Suprapubic skin (tissue), 4 donors: ENCODE data around the gene LGMN. TPM values are rescaled to one million over a fixed set of nuclear protein-coding genes. Genes with fewer than 3 reads are reported as not detected.

ENCODE experiments used
- DNase-seq, 2 donors: peaks; one replicate each; pipeline ENCODE4 v3.0.0-alpha.2; 2019; ENCODE audit warnings: low spot score in 2 of 2
- H3K27ac ChIP-seq: fragments of 200-600 bp; sonication (generic); one replicate; pipeline ENCODE4 v1.5.1; 2019
- H3K27me3 ChIP-seq: fragments of 200-600 bp; sonication (generic); one replicate; pipeline ENCODE4 v1.5.1; 2019
- H3K36me3 ChIP-seq: fragments of 200-600 bp; sonication (generic); one replicate; pipeline ENCODE4 v1.5.1; 2019
- H3K4me1 ChIP-seq: fragments of 200-600 bp; sonication (generic); one replicate; pipeline ENCODE4 v1.5.1; 2019
- H3K4me3 ChIP-seq: fragments of 200-600 bp; sonication (generic); one replicate; pipeline ENCODE4 v1.5.1; 2019; ENCODE audit warnings: mild to moderate bottlenecking
- H3K9me3 ChIP-seq: fragments of 200-600 bp; sonication (generic); one replicate; pipeline ENCODE4 v1.5.1; 2019
- EP300 ChIP-seq: sonication (generic); formaldehyde crosslinking; IDR thresholded peaks from one replicate; pipeline ENCODE4 v1.6.1; 2017; ENCODE audit warnings: antibody characterized with exemption
- POLR2A ChIP-seq, 2 donors: fragments of 450-650 bp; IDR thresholded peaks; one replicate each; pipeline ENCODE4 v1.6.1; 2017; ENCODE audit warnings: antibody characterized with exemption in 2 of 2, mild to moderate bottlenecking in 2 of 2, moderate library complexity in 2 of 2
- POLR2AphosphoS5 ChIP-seq, 3 donors: sonication (generic); formaldehyde crosslinking; IDR thresholded peaks; one replicate each; pipeline ENCODE4 v1.6.1; 2017; ENCODE audit warnings: antibody characterized with exemption in 3 of 3
- WGBS: methylation state at CpG from one replicate; pipeline ENCODE4 v1.1.5; 2018; 5-methylcytosine and 5-hydroxymethylcytosine counted together
- total RNA-seq, 4 donors: library from RNA; depleted of rRNA; stranded (reverse); fragments of >200 nt; gene quantifications; one replicate each; pipeline ENCODE4 v1.1.0, GENCODE V29; 2016
- TF ChIP-seq, protein P1 (sequence below), 2 donors: fragments of 200-600 bp in 1 of 2; fragments of 450-650 bp in 1 of 2; sonication (generic) in 1 of 2; IDR thresholded peaks; one replicate each; pipeline ENCODE4 v1.5.1; 2016 to 2019; ENCODE audit warnings: antibody characterized with exemption in 2 of 2, mild to moderate bottlenecking in 1 of 2, moderate library complexity in 1 of 2

Gene LGMN
- total RNA-seq, 4 donors from 2014 or later: 35.8 to 41.9 (median 39.2) TPM

- peaks cover 8% of the 10 kb centered on the region for H3K9me3 ChIP-seq
- H3K4me1 ChIP-seq: peaks cover 28% of the 10 kb centered on the region
- H3K4me3 ChIP-seq: no peak overlapping the region
- H3K27me3 ChIP-seq: no peaks in the 10 kb centered on the region
- peaks cover 7% of the 10 kb centered on the region for H3K36me3 ChIP-seq
- no peak for DNase-seq
- H3K27ac ChIP-seq: no peak overlapping the region
- TF ChIP-seq, protein P1, sequence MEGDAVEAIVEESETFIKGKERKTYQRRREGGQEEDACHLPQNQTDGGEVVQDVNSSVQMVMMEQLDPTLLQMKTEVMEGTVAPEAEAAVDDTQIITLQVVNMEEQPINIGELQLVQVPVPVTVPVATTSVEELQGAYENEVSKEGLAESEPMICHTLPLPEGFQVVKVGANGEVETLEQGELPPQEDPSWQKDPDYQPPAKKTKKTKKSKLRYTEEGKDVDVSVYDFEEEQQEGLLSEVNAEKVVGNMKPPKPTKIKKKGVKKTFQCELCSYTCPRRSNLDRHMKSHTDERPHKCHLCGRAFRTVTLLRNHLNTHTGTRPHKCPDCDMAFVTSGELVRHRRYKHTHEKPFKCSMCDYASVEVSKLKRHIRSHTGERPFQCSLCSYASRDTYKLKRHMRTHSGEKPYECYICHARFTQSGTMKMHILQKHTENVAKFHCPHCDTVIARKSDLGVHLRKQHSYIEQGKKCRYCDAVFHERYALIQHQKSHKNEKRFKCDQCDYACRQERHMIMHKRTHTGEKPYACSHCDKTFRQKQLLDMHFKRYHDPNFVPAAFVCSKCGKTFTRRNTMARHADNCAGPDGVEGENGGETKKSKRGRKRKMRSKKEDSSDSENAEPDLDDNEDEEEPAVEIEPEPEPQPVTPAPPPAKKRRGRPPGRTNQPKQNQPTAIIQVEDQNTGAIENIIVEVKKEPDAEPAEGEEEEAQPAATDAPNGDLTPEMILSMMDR (IDR thresholded peaks at IDR 0.05): no peak
- 52% methylated on average over 4 of the region's 4 CpGs for WGBS
Observed at GRCh38 chr14:92792885-92793284, 44.5 kb upstream of the LGMN start.

- Histone ChIP-seq H3K9me3 (peaks cover 8% of the 10 kb centered on the region), H3K4me1 (peaks cover 9% of the 10 kb centered on the region), H3K36me3 (no peaks in the 10 kb centered on the region), H3K4me3 (no peak overlapping the region), H3K27ac (no peak overlapping the region), H3K27me3 (no peaks in the 10 kb centered on the region)
- no peak for DNase-seq
- no peak for TF ChIP-seq POLR2A (IDR thresholded peaks at IDR 0.05)
Observed at GRCh38 chr14:92789457-92790089, 41.1 kb upstream of the LGMN start.

- Histone ChIP-seq H3K4me3 (no peak overlapping the region), H3K4me1 (no peaks in the 10 kb centered on the region), H3K27me3 (no peaks in the 10 kb centered on the region), H3K9me3 (peaks cover 8% of the 10 kb centered on the region), H3K27ac (no peak overlapping the region), H3K36me3 (no peaks in the 10 kb centered on the region)
- no peak for TF ChIP-seq EP300
- 95% methylated on average over 2 of the region's 2 CpGs for WGBS
- no peak for DNase-seq
Observed at GRCh38 chr14:92787554-92787953, 39.1 kb upstream of the LGMN start.

DNA sequence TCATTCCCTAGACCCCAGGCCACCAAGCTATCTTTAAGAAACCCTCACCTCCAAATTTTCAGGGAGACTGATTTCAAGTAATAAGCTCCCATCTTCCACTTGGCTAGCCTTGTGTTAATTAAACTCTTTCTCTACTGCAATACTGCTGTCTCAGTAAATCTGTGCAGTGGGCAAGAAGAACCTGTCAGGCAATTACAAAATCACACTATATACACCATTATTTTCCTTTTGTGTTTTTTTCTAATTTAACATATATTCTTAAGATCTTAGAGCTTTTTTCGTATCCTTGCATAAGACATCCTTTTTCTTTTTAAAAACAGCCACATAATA is 38.0 kb upstream of the LGMN start:
- no peaks in the 10 kb centered on the region for H3K27me3 ChIP-seq
- H3K27ac ChIP-seq: no peak overlapping the region
- no peaks in the 10 kb centered on the region for H3K36me3 ChIP-seq
- no peak for DNase-seq
- TF ChIP-seq POLR2A (IDR thresholded peaks at IDR 0.05) (no peak), POLR2AphosphoS5 (IDR thresholded peaks at IDR 0.05) (no peak), EP300 (no peak)
- TF ChIP-seq, protein P1 (IDR thresholded peaks at IDR 0.05): no peak
- peaks cover 8% of the 10 kb centered on the region for H3K9me3 ChIP-seq
- no peak overlapping the region for H3K4me3 ChIP-seq
- WGBS: 87% methylated on average over 1 of the region's 1 CpG
- no peaks in the 10 kb centered on the region for H3K4me1 ChIP-seq

DNA sequence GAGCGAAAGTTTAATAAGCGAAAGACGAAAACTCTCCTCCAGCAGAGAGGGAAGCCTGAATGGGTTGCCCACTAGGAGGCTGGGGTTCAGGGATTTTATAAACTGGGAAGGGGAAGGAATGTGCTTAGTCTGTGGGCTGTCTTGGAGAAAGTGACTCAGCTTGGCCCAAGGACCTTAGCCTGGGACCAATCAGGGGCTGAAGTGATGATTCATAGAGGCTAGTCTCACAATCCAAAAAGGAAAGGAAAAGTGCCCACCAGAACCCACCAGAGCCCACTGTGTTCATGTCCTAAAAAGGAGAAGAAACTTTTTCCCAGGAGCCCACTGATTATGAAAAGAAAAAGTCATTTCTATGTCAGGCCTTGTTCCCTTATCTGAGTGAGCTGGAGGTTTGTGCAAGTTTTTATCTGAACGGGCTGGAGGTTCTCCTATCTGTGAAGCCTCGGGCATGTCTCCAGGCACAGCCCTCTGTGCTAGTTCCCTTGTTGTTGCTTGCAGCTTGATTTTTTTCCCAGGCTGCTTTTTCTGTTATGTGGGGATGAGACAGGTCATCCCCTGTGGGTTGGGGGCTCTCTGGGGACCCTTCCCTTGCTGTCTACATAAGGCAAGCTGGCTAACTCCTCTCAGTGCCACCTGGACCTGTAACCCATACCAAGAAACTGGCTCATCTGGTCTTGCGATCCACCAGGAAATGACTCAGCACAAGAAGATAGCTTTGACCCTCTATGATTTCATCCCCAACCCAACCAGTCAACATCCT is 37.4 kb upstream of the LGMN start:
- no peak for DNase-seq
- no peak overlapping the region for H3K27ac ChIP-seq
- TF ChIP-seq, protein P1 (IDR thresholded peaks at IDR 0.05): no peak
- TF ChIP-seq EP300: no peak
- TF ChIP-seq POLR2A (IDR thresholded peaks at IDR 0.05): no peak
- no peak for TF ChIP-seq POLR2AphosphoS5 (IDR thresholded peaks at IDR 0.05)
- no peaks in the 10 kb centered on the region for H3K27me3 ChIP-seq
- peaks cover 8% of the 10 kb centered on the region for H3K9me3 ChIP-seq
- no peaks in the 10 kb centered on the region for H3K36me3 ChIP-seq
- 70% methylated on average over 6 of the region's 6 CpGs for WGBS
- no peaks in the 10 kb centered on the region for H3K4me1 ChIP-seq
- no peak overlapping the region for H3K4me3 ChIP-seq

- TF ChIP-seq, protein P1 (IDR thresholded peaks at IDR 0.05): peak; percentile 45 to 48
- no peak for TF ChIP-seq POLR2A (IDR thresholded peaks at IDR 0.05)
- TF ChIP-seq POLR2AphosphoS5 (IDR thresholded peaks at IDR 0.05): no peak
- no peak for TF ChIP-seq EP300
- 36% methylated on average over 2 of the region's 2 CpGs for WGBS
- H3K27ac ChIP-seq: no peak overlapping the region
- H3K9me3 ChIP-seq: no peaks in the 10 kb centered on the region
- H3K27me3 ChIP-seq: no peaks in the 10 kb centered on the region
- no peak for DNase-seq
- H3K4me3 ChIP-seq: no peak overlapping the region
- H3K36me3 ChIP-seq: no peaks in the 10 kb centered on the region
- no peaks in the 10 kb centered on the region for H3K4me1 ChIP-seq
Observed at GRCh38 chr14:92783813-92784431, 35.5 kb upstream of the LGMN start.
